Smooth muscle cell of the brain vasculature (primary cell): ENCODE results near the gene MTCL1.
A peak's percentile ranks its signal among the peaks of the same experiment; 100 is the strongest.

Experiments
- DNase-seq: peaks from one replicate; pipeline ENCODE4 v3.0.0-alpha.2; 2012; ENCODE audit warnings: low read depth, low spot score

The MTCL1 gene

DNA sequence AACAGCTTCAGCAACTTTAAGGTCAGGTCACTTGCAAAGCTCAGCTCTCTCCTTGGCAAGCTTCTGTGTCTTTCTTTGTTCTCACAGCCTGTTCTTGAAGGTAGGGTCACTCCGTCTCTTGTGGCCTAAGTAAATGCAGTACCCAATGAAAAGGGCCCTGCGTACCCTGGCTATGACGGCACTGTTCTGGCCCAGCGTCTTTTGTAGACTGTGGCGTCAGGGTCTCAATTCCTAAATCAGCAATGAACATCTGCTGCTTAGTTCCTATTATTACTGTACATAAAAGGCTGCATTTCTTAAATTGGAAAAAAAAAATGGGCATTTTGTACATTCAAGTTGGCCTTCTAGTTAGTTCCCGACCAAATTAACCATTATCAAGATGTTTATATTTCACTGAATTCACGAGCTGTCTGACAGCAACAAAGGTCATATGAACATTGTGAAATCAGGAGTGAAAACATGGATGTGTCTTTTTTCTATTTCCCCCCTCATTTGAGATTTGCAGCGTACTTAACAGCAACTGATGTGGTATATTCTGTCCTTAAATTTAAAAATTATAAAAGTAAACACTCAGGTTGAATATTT is 17.0 kb upstream of the MTCL1 start:
- DNase-seq, result no peak

DNA sequence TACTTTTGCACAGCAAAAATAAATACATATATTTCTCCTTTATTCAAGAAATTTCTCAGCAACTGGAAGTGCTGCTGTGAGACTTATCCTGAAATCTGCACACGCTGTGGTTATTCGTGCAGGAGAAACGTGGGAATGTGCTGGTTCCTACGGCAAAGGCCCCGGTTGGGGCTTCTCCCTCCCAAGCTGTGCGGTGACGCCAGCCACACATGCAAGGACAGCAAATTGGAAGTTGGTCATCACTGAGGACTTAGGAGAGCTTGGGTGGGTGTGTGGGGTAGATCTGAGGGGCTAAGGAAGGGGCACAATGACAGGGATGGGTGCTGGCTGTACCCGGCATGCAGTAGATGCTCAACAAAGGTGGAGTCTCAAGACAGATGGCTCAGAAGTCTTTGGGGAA is 16.5 kb upstream of the MTCL1 start:
- no peak for DNase-seq

DNA sequence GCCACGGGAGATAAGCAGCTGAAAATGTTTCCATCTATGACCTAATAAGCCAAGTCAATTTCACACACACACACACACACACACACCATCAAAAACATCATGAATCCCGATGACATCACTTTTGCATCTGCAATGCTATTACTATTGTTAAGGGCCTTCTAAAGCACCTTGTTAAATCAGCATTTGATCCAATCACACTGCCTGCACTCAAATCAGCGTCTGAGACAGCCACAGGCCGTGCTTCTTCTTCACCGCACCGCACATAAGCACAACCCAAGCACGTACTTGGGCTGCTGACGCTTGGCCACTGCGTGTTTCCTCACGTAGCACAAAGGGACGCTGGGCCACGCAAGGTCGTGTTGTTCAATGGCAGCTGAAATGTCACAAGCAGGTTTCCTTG is 15.8 kb upstream of the MTCL1 start:
- DNase-seq, result no peak

DNA sequence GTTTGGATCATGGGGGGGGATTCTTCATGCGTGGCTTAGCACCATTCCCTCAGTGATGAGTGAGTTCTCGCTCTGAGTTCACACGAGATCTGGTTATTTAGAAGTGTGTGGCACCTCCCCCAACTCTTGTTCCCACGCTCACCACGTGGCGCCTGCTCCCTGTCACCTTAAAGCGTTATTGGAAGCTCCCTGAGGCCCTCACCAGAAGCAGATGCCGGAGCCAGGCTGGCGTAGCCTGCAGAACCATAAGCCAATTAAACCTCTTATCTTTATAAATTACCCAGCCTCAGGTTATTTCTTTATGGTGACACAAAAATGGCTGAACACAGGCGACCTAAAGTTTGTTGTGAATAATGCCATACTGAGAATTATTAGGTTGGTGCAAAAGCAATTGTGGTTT is 10.5 kb upstream of the MTCL1 start:
- DNase-seq, result no peak

DNA sequence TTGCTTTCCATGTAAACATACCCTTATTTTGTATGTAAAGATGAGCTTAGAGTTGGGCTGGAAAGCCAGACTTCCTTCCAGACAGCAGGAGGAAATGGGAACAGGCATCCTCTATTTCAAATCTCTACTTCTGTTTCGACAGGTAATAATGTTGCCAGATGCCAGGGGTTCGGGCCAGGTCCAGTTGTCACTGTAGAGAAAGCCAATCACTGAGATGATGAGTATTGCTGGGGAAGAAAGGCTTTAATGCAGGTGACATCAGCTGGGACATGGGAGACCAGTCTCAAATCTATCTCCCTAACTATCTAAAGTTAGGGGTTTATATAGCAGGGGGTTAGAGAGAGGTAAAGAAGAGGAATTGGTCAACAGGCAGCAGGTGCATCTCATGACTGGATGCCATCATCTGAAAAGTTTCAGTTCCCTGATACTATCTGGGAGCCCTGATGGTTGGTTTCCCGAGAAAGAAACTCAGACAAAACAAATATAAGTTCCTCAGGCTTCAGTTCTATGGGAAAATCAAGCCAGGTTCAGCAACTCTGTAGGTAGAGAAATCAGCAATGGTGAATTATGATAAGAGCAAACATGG is 9.3 kb upstream of the MTCL1 start:
- DNase-seq, result no peak

DNA sequence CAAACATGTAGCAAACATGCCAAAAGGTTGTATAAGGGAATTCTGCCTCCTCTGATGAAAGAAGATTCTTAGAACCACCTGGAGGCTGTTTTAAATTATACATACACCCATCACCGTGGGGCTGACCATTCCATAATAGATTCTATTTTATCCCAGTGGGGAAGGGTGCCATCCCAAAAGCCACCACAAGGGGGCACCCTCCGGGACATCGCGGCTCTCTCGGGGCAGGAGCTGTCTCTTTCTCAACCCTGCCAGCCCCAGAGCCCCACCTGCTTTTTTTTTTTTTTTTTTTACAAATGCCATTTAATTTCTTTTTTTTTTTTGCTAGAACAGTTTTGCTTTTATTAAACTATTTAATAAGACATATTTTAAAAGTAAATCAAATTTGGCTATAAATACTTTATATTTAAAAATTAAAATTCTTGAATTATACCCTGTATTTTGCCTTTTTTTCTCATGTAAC is 8.6 kb upstream of the MTCL1 start:
- no peak for DNase-seq

DNA sequence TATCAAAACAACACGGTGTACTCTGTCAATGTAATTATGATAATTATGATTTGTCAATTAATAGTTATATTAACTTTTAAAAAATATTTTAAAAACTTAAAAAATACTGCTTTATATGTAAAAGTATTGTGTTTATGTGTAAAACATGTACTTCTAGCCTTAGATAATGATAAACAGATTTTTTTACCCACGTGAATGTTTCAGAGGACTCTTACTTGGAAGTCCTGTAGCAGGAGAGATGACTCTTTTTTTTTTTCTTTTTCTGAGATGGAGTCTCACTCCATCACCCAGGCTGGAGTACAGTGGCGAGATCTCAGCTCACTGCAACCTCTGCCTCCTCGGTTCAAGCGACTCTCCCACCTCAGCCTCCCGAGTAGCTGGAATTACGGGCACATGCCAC is 6.2 kb upstream of the MTCL1 start:
- no peak for DNase-seq

DNA sequence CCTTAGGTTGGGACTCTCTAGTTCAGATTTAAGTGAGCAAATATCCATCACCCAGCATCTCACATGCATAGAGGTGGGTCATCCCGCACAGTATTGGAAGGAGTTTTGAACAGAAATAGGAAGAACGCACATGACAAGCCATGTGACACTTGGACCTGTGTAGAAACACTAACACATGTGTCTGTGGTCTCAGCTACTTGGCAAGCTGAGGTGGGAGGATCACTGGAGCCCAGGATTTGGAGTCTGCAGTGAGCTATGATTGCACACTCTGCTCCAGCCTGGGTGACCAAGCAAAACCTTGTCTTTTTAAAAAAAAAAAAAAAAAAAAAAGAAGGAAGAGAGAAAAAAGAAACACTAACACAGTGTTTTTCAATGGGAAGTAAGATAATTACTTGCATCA is 5.4 kb upstream of the MTCL1 start:
- DNase-seq, result no peak

DNA sequence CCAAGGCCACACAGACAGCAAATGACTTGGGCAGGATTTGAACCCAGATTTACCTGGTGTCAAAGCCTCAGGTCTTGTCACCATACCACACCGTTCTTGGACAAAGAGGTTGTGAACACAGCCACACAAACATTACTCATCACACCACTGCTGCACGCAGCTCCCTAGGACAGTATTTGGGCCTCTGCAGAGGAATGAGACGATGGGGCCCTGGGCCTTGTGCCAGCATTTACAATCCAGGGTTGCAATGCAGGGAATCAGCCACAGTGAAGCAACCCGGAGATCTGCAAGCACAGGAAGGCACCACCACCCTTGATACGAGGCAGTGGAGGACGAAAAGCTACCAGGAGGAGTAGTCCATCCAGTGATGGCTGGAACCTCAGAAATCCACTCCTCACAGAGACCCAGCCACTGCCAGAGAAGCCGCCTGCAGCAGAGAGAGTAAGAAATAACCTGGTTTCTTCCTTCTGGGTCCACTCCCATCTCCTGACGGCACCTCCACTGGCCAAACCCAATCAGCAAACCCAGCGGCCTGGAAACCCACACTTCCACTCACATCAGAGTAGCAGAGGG is 3.7 kb upstream of the MTCL1 start:
- DNase-seq, result no peak

DNA sequence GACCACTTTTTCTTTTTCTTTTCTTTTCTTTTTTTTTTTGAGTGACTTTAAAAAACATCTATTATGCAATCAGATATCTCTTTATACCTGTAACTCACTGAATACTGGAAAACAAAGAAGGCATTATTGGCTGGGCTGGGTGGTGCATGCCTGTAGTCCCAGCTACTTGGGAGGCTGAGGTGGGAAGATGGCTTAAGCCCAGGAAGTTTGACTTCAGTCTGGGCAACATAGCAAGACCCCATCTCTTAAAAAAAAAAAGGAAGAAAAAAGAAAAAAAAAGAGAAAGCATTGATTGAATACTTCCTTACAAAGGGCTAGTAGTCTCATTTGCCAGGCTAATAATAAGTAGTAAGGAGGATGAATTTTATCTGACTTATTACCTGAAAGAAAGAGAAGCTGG is 2.7 kb upstream of the MTCL1 start:
- no peak for DNase-seq

DNA sequence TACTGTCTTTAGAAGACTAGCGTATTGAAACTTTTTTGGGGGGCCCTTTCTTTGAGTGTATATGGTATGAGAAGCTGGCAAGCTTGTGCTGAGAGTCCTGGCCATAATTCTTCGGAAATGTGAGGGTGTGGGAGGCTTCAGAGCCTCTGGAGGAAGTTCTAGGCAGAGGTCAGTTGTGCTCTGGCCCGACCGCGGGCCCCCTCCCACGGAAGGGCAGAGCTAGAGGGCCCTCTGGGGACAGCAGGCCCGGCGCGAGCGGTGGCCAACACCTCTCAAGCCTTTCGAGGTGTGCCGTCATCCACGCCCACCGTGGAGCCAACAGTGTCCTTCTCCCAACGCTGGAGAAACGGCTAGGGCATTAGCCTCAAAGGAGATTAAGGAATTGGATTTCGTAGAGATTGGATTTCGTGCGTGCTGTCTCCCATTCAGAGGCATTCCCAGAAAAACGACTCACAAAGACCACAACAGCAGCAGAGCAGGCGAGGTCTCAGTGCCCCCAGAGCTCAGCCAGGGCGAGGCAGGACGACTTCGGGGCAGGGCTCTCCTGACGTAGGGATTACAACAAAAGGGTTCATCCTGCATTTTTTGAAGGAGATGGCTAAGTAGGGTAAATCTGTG is 2.2 kb upstream of the MTCL1 start:
- no peak for DNase-seq

DNA sequence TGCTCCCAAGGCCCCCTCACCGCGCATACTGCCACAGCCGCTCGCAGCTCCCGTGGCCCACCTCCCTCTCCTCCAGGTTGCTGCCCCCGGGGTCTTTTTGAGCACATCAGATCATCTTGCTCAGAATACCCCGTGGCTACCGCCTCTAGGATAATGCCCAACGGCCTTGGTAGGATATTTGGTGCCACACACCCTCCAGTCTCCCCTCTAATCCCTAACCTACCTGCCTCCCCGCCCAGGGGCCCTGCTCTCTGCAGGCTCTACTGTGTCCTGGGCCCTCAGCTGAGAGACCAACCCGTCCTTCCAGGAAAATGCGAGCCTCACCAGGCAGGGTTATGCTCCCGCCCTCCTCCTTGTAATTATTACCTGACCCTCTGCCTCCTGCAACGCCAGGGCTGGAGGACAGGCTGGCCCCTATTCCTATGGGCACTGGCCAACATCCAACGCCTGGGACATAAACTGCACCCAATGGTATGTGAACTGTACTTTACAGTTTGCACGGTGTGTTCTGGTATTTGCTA is 1.5 kb upstream of the MTCL1 start:
- no peak for DNase-seq

DNA sequence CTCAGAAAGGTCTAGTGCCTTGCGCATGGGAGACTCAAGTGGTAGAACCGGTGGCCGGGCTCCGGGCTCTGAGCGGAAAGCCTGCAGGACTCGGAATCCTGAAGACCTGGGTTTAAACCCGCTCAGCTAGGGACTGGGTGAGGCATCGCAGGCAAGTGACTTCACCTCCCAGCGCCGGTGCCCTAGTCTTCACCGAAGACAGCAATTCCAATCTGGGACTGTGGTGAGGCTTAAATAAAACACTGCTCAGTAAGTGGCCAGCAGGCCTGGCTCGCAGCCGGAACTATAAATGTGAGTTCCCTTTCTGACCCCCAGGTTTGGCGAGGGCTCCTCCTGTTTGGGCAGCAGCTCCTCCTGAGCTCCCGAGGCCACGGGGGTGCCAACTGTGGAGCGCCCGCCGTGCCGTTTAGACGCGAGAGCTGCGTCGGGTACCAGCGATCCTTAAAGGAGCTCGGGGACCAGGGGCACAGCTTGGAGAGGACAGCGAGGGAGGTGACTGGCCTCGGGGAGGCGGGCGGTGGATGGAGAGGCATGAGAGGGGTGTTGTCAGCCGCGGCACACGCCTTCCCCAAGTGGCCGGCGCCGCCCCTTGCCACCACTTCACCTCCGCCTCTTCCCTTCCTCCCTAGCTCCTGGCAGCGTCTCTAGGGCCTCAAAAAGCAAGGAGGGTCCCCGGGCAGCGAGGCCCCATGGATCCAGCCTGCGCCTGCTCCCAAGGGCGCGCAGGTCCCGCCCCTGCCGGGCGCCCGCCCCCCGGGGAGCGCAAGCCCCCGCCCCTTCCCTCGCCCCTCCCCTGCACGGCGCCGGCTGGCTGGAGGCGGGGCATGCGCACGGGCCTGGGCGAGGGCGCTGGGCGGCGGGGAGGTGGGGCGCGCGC is 757 bp upstream of the MTCL1 start:
- DNase-seq, result peak; percentile 57

DNA sequence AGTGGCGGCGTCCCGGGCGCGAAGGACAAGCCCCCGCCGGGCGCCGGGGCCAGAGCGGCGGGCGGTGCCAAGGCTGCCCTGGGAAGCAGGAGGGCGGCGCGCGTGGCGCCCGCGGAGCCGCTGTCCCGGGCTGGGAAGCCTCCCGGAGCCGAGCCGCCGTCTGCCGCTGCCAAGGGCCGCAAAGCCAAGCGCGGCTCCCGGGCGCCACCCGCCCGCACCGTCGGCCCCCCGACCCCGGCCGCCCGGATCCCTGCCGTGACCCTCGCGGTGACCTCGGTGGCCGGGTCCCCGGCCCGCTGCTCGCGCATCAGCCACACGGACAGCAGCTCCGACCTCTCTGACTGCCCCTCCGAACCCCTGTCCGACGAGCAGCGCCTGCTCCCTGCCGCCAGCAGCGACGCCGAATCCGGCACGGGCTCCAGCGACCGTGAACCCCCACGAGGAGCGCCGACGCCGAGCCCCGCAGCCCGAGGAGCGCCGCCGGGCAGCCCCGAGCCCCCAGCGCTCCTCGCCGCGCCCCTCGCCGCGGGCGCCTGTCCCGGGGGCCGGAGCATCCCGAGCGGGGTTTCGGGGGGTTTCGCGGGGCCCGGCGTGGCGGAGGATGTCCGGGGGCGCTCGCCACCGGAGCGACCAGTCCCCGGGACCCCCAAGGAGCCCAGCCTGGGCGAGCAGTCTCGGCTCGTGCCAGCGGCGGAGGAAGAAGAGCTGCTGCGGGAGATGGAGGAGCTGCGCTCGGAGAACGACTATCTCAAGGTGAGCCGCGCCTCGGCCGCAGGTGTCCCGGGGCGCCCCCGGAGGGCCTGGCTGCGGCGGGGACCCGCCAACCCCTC is 820 bp downstream of the MTCL1 start:
- no peak for DNase-seq

DNA sequence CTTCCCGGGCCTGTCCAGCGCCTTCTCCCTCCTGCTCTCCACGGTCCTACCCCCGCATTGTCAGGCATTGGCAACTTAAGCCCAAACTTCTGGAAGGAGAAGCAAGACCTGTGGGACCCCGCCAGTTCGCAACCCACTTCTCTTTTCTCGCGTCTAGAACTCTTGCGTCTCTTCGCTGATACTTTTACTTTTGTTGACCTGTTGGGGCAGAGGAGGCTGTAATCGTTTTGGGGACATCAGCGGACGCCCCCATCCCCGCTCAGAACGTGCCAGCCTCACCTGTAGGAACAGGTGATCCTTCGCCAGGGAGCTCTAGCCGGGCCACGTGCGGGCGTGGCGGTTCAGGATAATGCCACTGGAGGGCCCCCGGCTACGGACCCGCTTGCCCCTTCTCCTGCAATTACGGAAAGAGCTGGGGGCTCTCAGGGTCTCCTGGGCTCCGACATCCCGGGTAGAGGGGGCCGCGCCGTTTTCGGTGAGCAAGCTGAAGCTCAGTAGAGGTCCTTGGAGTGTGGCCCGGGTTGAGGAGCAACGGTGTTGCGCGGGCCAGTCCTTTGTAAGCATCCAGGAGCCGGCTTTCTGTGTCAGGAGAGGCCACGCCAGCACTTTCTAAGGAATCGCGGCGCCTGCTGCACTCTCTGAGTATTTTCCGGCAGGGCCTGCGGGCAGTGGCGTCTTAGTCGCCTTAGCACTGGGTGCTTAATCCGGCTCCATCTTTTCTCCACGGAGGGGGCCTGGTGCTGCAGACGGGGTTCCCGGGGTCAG is 1.6 kb downstream of the MTCL1 start:
- DNase-seq, result no peak

DNA sequence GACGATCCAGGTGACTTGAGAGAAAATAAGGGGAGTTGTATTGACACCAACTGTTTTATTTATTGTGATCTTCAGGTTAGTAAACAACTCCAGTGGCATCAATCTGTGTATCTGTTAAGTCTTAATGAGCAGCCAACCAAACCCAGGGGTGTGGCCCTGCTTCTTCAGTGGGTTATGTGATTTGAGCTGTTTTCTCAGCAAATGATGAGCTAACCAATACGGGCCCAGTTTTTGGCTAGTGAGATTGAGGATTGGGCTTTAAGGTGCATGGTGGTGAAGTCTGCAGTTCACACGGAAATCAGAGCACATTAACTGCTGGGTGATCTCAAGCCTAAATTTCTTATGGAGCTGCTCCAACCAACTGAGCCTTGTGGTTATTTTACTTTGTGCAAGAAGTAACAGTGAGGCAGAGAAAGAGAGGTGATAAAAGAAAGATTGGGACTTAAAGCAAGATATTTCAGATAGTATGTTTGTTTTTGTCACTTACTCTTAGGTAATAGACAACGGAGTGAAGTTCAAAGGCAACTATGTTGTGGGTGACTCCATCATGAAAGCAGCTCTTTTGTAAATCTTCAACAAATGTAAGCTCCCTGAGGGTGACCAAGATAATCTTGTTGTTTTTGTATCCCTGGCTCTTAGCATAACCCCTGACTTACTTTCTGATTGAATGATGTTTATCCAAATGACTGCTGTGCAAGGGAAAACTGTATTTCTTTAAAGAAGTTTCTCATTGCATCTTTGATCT is 2.4 kb downstream of the MTCL1 start:
- DNase-seq, result no peak

DNA sequence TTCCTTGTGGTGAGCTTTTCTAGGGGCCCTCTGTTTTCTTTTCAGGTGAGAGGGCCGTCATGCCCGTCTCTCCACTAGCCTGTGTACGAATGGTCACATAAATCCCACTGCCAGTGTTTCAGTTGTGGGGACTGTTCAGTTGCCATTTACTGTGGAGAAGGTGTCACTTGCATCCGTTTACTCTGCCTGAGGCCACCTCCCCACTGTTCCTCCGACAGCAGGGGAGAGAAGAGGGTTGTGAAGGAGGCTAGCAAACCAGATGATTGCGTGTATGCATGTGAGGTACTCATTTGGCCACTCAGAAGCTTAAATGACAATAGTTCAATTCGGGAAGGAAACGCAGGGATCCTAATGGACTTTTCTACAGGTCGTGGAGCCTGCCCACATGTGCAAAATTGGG is 3.3 kb downstream of the MTCL1 start:
- DNase-seq, result no peak

DNA sequence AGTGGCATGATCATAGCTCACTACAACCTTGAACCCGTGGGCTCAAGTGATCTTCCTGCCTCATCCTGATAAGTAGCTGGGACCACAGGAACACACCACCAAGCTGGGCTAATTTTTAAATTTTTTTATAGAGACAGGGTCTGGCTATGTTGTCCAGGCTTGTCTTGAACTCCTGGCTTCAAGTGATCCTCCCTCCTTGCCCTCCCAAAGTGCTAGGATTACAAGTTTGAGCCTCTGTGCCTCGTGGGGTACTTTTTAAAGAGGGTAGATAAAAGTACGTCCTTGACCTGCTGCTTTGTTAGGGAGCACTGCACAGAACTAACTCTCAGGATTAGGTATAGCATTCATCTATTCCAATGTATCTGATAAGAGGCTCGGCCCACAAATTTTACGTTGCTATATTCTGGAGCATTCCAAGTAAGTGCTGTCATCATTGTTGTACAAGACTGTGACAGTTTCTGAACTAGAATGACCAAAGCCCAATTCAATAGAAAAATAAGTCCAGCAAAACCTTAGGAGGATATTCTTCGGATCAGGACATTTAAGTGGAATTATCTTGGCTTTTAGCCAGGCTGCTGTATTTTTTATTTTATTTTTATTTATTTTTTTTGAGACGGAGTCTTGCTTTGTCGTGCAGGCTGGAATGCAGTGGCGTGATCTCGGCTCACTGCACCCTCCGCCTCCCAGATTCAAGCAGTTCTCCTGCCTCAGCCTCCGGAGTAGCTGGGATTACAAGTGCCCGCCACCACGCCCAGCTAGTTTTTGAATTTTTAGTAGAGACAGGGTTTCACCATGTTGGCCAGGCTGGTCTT is 4.1 kb downstream of the MTCL1 start:
- DNase-seq, result no peak

DNA sequence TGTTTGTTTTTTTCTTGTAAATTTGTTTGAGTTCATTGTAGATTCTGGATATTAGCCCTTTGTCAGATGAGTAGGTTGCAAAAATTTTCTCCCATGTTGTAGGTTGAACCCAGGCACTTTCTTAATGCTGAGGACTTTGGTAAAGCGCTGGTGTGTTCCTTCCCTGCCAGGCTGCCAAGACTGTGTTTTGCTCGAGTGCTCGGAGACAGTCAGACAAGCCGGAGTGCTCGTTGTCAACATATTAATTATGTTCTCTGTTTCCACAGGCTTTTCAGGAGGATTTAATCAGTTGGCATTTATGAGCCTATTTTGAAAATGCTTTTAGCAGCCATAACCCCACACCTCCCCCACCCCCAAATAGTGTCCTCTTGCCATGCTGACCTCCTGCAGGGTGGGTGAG is 6.4 kb downstream of the MTCL1 start:
- DNase-seq, result no peak
